Right atrium auricular region (tissue), 2 donors: ENCODE measurements around the gene GAP43. TPM values are rescaled to one million over a fixed set of nuclear protein-coding genes. Genes with fewer than 3 reads are reported as not detected.

Experiments used
- DNase-seq: peaks from one replicate; pipeline ENCODE4 v3.0.0-alpha.2; 2019; ENCODE audit warnings: low spot score
- H3K27ac ChIP-seq, 2 donors: fragments of 200-600 bp; sonication (generic); 1 replicate in 1 of 2; 2 replicates in 1 of 2; pipeline ENCODE4 v1.5.1; 2016 to 2019
- H3K27me3 ChIP-seq, 2 donors: fragments of 200-600 bp; sonication (generic); one replicate each; pipeline versions ENCODE4 v1.5.1 to v1.6.0; 2017 to 2019
- H3K36me3 ChIP-seq: fragments of 200-600 bp; sonication (generic); one replicate; pipeline ENCODE4 v1.5.1; 2016
- H3K4me1 ChIP-seq, 2 donors: fragments of 200-600 bp; sonication (generic); one replicate each; pipeline versions ENCODE4 v1.5.1 to v1.6.0; 2017 to 2019
- H3K4me3 ChIP-seq, 2 donors: fragments of 200-600 bp; sonication (generic); 1 replicate in 1 of 2; 2 replicates in 1 of 2; pipeline ENCODE4 v1.5.1; 2017 to 2019; ENCODE audit warnings: mild to moderate bottlenecking in 1 of 2, moderate library complexity in 1 of 2
- H3K9me3 ChIP-seq, 2 donors: fragments of 200-600 bp; sonication (generic); one replicate each; pipeline ENCODE4 v1.5.1; 2019
- total RNA-seq, 2 donors: library from RNA; depleted of rRNA; stranded (reverse); fragments of >200 nt; gene quantifications; one replicate each; pipeline ENCODE4 v1.1.0, GENCODE V29; 2016
- TF ChIP-seq, protein P1 (sequence below), 2 donors: fragments of 200-600 bp; sonication (generic); IDR thresholded peaks; one replicate each; pipeline ENCODE4 v1.5.1; 2019; ENCODE audit warnings: antibody characterized with exemption in 2 of 2

The GAP43 gene
- total RNA-seq, 2 donors from 2014 or later, result 0.47 to 1.7 TPM

DNA sequence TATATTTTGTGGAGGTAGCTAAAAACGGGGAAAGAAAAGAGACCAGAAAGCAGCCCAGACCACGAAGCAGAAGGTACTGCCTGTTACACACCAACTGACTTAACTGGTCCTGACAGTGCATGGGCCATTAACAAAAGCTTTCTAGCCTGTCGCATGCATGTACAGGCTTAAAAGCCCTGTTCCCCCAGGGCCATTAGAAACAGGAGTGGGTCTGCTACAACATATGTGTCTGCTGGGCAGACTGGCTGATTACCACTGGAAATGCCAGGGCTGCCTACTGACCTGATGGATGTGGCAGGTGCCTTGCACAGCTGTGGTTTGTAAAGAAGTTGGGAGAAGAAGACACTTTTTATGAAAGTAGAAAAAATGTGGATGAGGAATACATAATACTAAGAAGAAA, 137.4 kb downstream of the GAP43 start:
- no peak for DNase-seq
- no peaks in the 10 kb centered on the region for H3K27me3 ChIP-seq
- no peaks in the 10 kb centered on the region for H3K36me3 ChIP-seq
- H3K27ac ChIP-seq, result no peak overlapping the region
- TF ChIP-seq, protein P1, sequence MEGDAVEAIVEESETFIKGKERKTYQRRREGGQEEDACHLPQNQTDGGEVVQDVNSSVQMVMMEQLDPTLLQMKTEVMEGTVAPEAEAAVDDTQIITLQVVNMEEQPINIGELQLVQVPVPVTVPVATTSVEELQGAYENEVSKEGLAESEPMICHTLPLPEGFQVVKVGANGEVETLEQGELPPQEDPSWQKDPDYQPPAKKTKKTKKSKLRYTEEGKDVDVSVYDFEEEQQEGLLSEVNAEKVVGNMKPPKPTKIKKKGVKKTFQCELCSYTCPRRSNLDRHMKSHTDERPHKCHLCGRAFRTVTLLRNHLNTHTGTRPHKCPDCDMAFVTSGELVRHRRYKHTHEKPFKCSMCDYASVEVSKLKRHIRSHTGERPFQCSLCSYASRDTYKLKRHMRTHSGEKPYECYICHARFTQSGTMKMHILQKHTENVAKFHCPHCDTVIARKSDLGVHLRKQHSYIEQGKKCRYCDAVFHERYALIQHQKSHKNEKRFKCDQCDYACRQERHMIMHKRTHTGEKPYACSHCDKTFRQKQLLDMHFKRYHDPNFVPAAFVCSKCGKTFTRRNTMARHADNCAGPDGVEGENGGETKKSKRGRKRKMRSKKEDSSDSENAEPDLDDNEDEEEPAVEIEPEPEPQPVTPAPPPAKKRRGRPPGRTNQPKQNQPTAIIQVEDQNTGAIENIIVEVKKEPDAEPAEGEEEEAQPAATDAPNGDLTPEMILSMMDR (IDR thresholded peaks at IDR 0.05), result no peak
- no peak overlapping the region for H3K4me3 ChIP-seq
- peaks cover 0 to 4% of the 10 kb centered on the region in 2 donors for H3K4me1 ChIP-seq
- no peaks in the 10 kb centered on the region for H3K9me3 ChIP-seq

- no peak for DNase-seq
- no peaks in the 10 kb centered on the region for H3K27me3 ChIP-seq
- TF ChIP-seq, protein P1 (IDR thresholded peaks at IDR 0.05), result no peak
- H3K9me3 ChIP-seq, result no peaks in the 10 kb centered on the region
- H3K4me3 ChIP-seq, result no peak overlapping the region
- no peaks in the 10 kb centered on the region for H3K36me3 ChIP-seq
- H3K27ac ChIP-seq, result no peak overlapping the region
- peaks cover 0 to 16% of the 10 kb centered on the region in 2 donors for H3K4me1 ChIP-seq
Observed at GRCh38 chr3:115761927-115762305, 138.6 kb downstream of the GAP43 start.

GRCh38 chr3:115766587-115767482, 143.5 kb downstream of the GAP43 start:
- TF ChIP-seq, protein P1 (IDR thresholded peaks at IDR 0.05), result no peak
- no peak for DNase-seq
- H3K4me1 ChIP-seq, result peaks cover 0 to 15% of the 10 kb centered on the region in 2 donors
- no peaks in the 10 kb centered on the region for H3K36me3 ChIP-seq
- H3K27me3 ChIP-seq, result no peaks in the 10 kb centered on the region
- no peaks in the 10 kb centered on the region for H3K9me3 ChIP-seq
- H3K27ac ChIP-seq, result no peak overlapping the region
- H3K4me3 ChIP-seq, result no peak overlapping the region

- TF ChIP-seq, protein P1 (IDR thresholded peaks at IDR 0.05), result no peak
- no peak overlapping the region for H3K27ac ChIP-seq
- H3K4me1 ChIP-seq, result peaks cover 0 to 15% of the 10 kb centered on the region in 2 donors
- no peaks in the 10 kb centered on the region for H3K27me3 ChIP-seq
- H3K4me3 ChIP-seq, result no peak overlapping the region
- H3K9me3 ChIP-seq, result no peaks in the 10 kb centered on the region
- DNase-seq, result no peak
- no peaks in the 10 kb centered on the region for H3K36me3 ChIP-seq
Observed at GRCh38 chr3:115768661-115769060, 145.4 kb downstream of the GAP43 start.
